H1 (cell line): ENCODE results near the gene SUB1. TPM values are rescaled to one million over a fixed set of nuclear protein-coding genes. Genes with fewer than 3 reads are reported as not detected.

Experiments
- CTCF ChIA-PET: fragments of 300-600 bp; sonication (Branson Sonifier 250); formaldehyde crosslinking; loops from one replicate; lab custom pipeline; 2021; ENCODE audit not compliant: partially characterized antibody; lab: Charles Lee
- POLR2A ChIA-PET: fragments of 300-600 bp; sonication (Branson Sonifier 250); formaldehyde crosslinking; loops from one replicate; lab custom pipeline; 2021; ENCODE audit warnings: inconsistent platforms; ENCODE audit not compliant: partially characterized antibody; lab: Charles Lee
- DNase-seq, 2 experiments: peaks; one replicate each; pipeline versions ENCODE4 v3.0.0 to v3.0.0-alpha.2; 2010 to 2022; ENCODE audit warnings: low spot score in 2 of 2, low read depth in 1 of 2, mixed read lengths in 1 of 2
- FAIRE-seq: peaks from 2 replicates; lab custom pipeline; 2011; peaks lifted over from hg19 to GRCh38; lab: Jason Lieb, UNC
- H2AFZ ChIP-seq: 2 replicates; pipeline ENCODE4 v1.8.1; 2012; ENCODE audit warnings: low read length, inconsistent platforms
- H2AK5ac ChIP-seq: 2 replicates; pipeline ENCODE4 v1.6.1; 2013; ENCODE audit warnings: low read depth, low read length
- H2BK120ac ChIP-seq: replicated peaks from 2 replicates; pipeline ENCODE3; 2013; ENCODE audit warnings: low read depth, low read length, inconsistent platforms
- H2BK12ac ChIP-seq: 2 replicates; pipeline ENCODE4 v1.6.1; 2013; ENCODE audit warnings: low read depth, low read length
- H2BK15ac ChIP-seq: 2 replicates; pipeline ENCODE4 v1.6.1; 2013; ENCODE audit warnings: low read length
- H2BK20ac ChIP-seq: 2 replicates; pipeline ENCODE4 v1.6.1; 2013; ENCODE audit warnings: low read length
- H2BK5ac ChIP-seq: 2 replicates; pipeline ENCODE4 v1.6.1; 2013; ENCODE audit warnings: low read depth, low read length
- H3K14ac ChIP-seq: 2 replicates; pipeline ENCODE4 v1.6.1; 2013; ENCODE audit warnings: inconsistent platforms; ENCODE audit not compliant: insufficient read length
- H3K18ac ChIP-seq: 2 replicates; pipeline ENCODE4 v1.6.1; 2013; ENCODE audit warnings: low read length; ENCODE audit errors: extremely low read depth
- H3K23ac ChIP-seq: 2 replicates; pipeline ENCODE4 v1.6.1; 2013; ENCODE audit warnings: inconsistent platforms; ENCODE audit not compliant: insufficient read length
- H3K23me2 ChIP-seq: 2 replicates; pipeline ENCODE4 v1.6.1; 2013; ENCODE audit warnings: low read depth, low read length
- H3K27ac ChIP-seq: 2 replicates; pipeline ENCODE4 v1.6.1; 2011; ENCODE audit warnings: low read depth, low read length, inconsistent platforms
- H3K27me3 ChIP-seq, 4 experiments: replicated peaks in 1 of 4; 1 replicate in 1 of 4; 2 replicates in 3 of 4; pipeline versions ENCODE4 v1.6.1 to v1.8.1; 2011 to 2013; ENCODE audit warnings: low read length in 3 of 4, mild to moderate bottlenecking in 3 of 4, inconsistent platforms in 2 of 4, mixed read lengths in 2 of 4, moderate library complexity in 1 of 4; ENCODE audit not compliant: control insufficient read depth in 3 of 4, insufficient read depth in 3 of 4; ENCODE audit errors: extremely low read depth in 1 of 4
- H3K36me3 ChIP-seq, 4 experiments: 2 replicates each; pipeline versions ENCODE4 v1.6.1 to v1.8.1; 2011 to 2013; ENCODE audit warnings: mild to moderate bottlenecking in 4 of 4, low read length in 3 of 4, moderate library complexity in 2 of 4, control low read depth in 1 of 4, inconsistent platforms in 1 of 4; ENCODE audit not compliant: insufficient read depth in 4 of 4, control insufficient read depth in 2 of 4
- H3K4ac ChIP-seq: replicated peaks from 2 replicates; pipeline ENCODE3; 2013; ENCODE audit warnings: low read length, low read depth, mixed read lengths, inconsistent platforms; ENCODE audit not compliant: insufficient read length
- H3K4me1 ChIP-seq, 4 experiments: replicated peaks in 1 of 4; 1 replicate in 1 of 4; 2 replicates in 3 of 4; pipeline versions ENCODE4 v1.6.1 to v1.8.1; 2011 to 2013; ENCODE audit warnings: low read length in 3 of 4, inconsistent platforms in 2 of 4, mixed read lengths in 1 of 4; ENCODE audit not compliant: insufficient read depth in 4 of 4, control insufficient read depth in 3 of 4
- H3K4me2 ChIP-seq, 2 experiments: 2 replicates each; pipeline versions ENCODE4 v1.6.1 to v1.8.1; 2011 to 2013; ENCODE audit warnings: low read depth in 2 of 2, low read length in 2 of 2, control low read depth in 1 of 2, inconsistent platforms in 1 of 2, mild to moderate bottlenecking in 1 of 2; ENCODE audit not compliant: insufficient read depth in 1 of 2
- H3K4me3 ChIP-seq, 4 experiments: fragments of 200-600, 300-600 bp in 1 of 4; sonication (generic), shearing (Covaris generic), sonication (Bioruptor Twin) in 1 of 4; 2 replicates each; pipeline versions ENCODE4 v1.5.1 to v1.8.1; 2011 to 2016; ENCODE audit warnings: low read length in 4 of 4, low read depth in 3 of 4, control low read depth in 2 of 4, inconsistent platforms in 2 of 4, mild to moderate bottlenecking in 2 of 4, mixed read lengths in 1 of 4, moderate library complexity in 1 of 4; ENCODE audit not compliant: insufficient read depth in 2 of 4; ENCODE audit errors: extremely low read depth in 1 of 4
- H3K56ac ChIP-seq: replicated peaks from 2 replicates; pipeline ENCODE3; 2013; ENCODE audit warnings: low read depth, mild to moderate bottlenecking, mixed read lengths, low read length, inconsistent platforms; ENCODE audit not compliant: insufficient read length
- H3K79me1 ChIP-seq: 2 replicates; pipeline ENCODE4 v1.6.1; 2013; ENCODE audit warnings: low read depth, low read length, control low read depth
- H3K79me2 ChIP-seq, 2 experiments: 2 replicates each; pipeline versions ENCODE4 v1.6.1 to v1.8.1; 2012 to 2013; ENCODE audit warnings: low read length in 2 of 2, mild to moderate bottlenecking in 2 of 2, inconsistent platforms in 1 of 2; ENCODE audit not compliant: insufficient read depth in 2 of 2, control insufficient read depth in 1 of 2
- H3K9ac ChIP-seq, 4 experiments: replicated peaks in 1 of 4; 1 replicate in 1 of 4; 2 replicates in 3 of 4; pipeline versions ENCODE4 v1.6.1 to v1.8.1; 2011 to 2013; ENCODE audit warnings: low read depth in 3 of 4, low read length in 3 of 4, control low read depth in 2 of 4, mild to moderate bottlenecking in 2 of 4, moderate library complexity in 2 of 4, inconsistent platforms in 1 of 4; ENCODE audit errors: extremely low read depth in 1 of 4
- H3K9me3 ChIP-seq, 2 experiments: 2 replicates each; pipeline versions ENCODE4 v1.6.1 to v1.8.1; 2012 to 2013; ENCODE audit warnings: mild to moderate bottlenecking in 2 of 2, moderate library complexity in 2 of 2, control low read depth in 1 of 2, inconsistent platforms in 1 of 2, low read depth in 1 of 2, low read length in 1 of 2, mixed read lengths in 1 of 2; ENCODE audit not compliant: insufficient read depth in 2 of 2
- H4K20me1 ChIP-seq, 2 experiments: replicated peaks in 1 of 2; 2 replicates each; pipeline versions ENCODE3 to v1.8.1; 2011 to 2013; ENCODE audit warnings: inconsistent platforms in 2 of 2, low read length in 2 of 2, mild to moderate bottlenecking in 1 of 2; ENCODE audit not compliant: insufficient read depth in 2 of 2, control insufficient read depth in 1 of 2
- H4K5ac ChIP-seq: 2 replicates; pipeline ENCODE4 v1.6.1; 2013; ENCODE audit warnings: low read length, low read depth, mixed read lengths, inconsistent platforms; ENCODE audit not compliant: insufficient read length
- H4K8ac ChIP-seq: 2 replicates; pipeline ENCODE4 v1.8.0; 2013; ENCODE audit warnings: mild to moderate bottlenecking, moderate library complexity, low read length, inconsistent platforms; ENCODE audit not compliant: insufficient read depth; ENCODE audit errors: extremely low read depth
- H4K91ac ChIP-seq: replicated peaks from 2 replicates; pipeline ENCODE3; 2013; ENCODE audit warnings: low read length, mixed read lengths, inconsistent platforms; ENCODE audit not compliant: insufficient read length
- EGR1 ChIP-seq: IDR thresholded peaks from 2 replicates; pipeline ENCODE4 v1.6.1; 2011; ENCODE audit warnings: low read depth, low read length, borderline replicate concordance
- KDM5A ChIP-seq: fragments of 200-600 bp; IDR thresholded peaks from 2 replicates; pipeline ENCODE4 v1.7.1; 2012; ENCODE audit warnings: mild to moderate bottlenecking, low read length, inconsistent platforms, mixed read lengths
- POLR2A ChIP-seq, 2 experiments: IDR thresholded peaks; 1 replicate in 1 of 2; 2 replicates in 1 of 2; pipeline ENCODE4 v1.6.1; 2011; ENCODE audit warnings: low read depth in 2 of 2, low read length in 2 of 2, mild to moderate bottlenecking in 2 of 2; ENCODE audit errors: control extremely low read depth in 1 of 2
- RBBP5 ChIP-seq: IDR thresholded peaks from 2 replicates; pipeline ENCODE4 v1.7.1; 2012; ENCODE audit warnings: low read depth, mild to moderate bottlenecking, inconsistent platforms, low read length, moderate library complexity, borderline replicate concordance
- SIRT6 ChIP-seq: IDR thresholded peaks from one replicate; pipeline ENCODE4 v1.7.1; 2012; ENCODE audit warnings: low read length, inconsistent platforms
- TEAD4 ChIP-seq: IDR thresholded peaks from 2 replicates; pipeline ENCODE4 v1.6.1; 2012; ENCODE audit warnings: low read depth, low read length, inconsistent platforms, mixed read lengths
- YY1 ChIP-seq: IDR thresholded peaks from 2 replicates; pipeline ENCODE4 v1.6.1; 2011; ENCODE audit warnings: low read depth, mild to moderate bottlenecking, low read length
- WGBS, 2 experiments: shearing (Covaris generic) in 1 of 2; methylation state at CpG; one replicate each; pipeline versions ENCODE4 v1.1.6 to v1.1.7; 2013 to 2015; ENCODE audit warnings: low lambda C conversion rate in 2 of 2, mixed read lengths in 2 of 2, inconsistent platforms in 1 of 2, low coverage in 1 of 2, missing lambda C conversion rate in 1 of 2; ENCODE audit not compliant: insufficient replicate concordance in 2 of 2, insufficient coverage in 1 of 2, insufficient read length in 1 of 2; ENCODE audit errors: extremely low coverage in 1 of 2, missing lambda C conversion rate in 1 of 2; 5-methylcytosine and 5-hydroxymethylcytosine counted together
- polyA plus RNA-seq, 7 experiments: library from polyadenylated mRNA; depleted of rRNA in 3 of 7; stranded (reverse) in 5 of 7; unstranded in 2 of 7; fragments of >200 nt in 5 of 7; fragments of 200-250 nt in 2 of 7; gene quantifications; 1 replicate in 5 of 7; 2 replicates in 1 of 7; 4 replicates in 1 of 7; pipeline versions ENCODE4 v1.2.1 to v1.2.3, GENCODE V29; 2011 to 2013; ENCODE audit warnings: missing spikeins in 2 of 7, mixed read lengths in 2 of 7
- total RNA-seq: library from RNA; stranded (reverse); fragmentation: NEBNext Ultra II Directional; extraction: Animal tissue kit (Norgen Biotek cat#: 25700); gene quantifications from 2 replicates; pipeline ENCODE4 v1.2.1, GENCODE V29; 2021
- TF ChIP-seq, protein P1 (sequence below): IDR thresholded peaks from 2 replicates; pipeline ENCODE4 v1.6.1; 2011; ENCODE audit warnings: low read length, improper control_type of control experiment
- TF ChIP-seq, protein P2 (sequence below), 3 experiments: IDR thresholded peaks; 1 replicate in 2 of 3; 2 replicates in 1 of 3; pipeline versions ENCODE4 v1.5.1 to v1.6.1; 2011; ENCODE audit warnings: low read length in 3 of 3, mild to moderate bottlenecking in 3 of 3, inconsistent platforms in 2 of 3, low read depth in 1 of 3, moderate library complexity in 1 of 3; ENCODE audit not compliant: insufficient read depth in 1 of 3; ENCODE audit errors: control extremely low read depth in 1 of 3
- TF ChIP-seq, protein P3 (sequence below): IDR thresholded peaks from 2 replicates; pipeline ENCODE4 v1.6.1; 2012; ENCODE audit warnings: inconsistent platforms

SUB1 gene
- total and polyA plus RNA-seq, 2 of the 8 experiments (the other 6 are each of a cell fraction or from before 2014, with no cell fraction given): 83.9 to 325 TPM

DNA sequence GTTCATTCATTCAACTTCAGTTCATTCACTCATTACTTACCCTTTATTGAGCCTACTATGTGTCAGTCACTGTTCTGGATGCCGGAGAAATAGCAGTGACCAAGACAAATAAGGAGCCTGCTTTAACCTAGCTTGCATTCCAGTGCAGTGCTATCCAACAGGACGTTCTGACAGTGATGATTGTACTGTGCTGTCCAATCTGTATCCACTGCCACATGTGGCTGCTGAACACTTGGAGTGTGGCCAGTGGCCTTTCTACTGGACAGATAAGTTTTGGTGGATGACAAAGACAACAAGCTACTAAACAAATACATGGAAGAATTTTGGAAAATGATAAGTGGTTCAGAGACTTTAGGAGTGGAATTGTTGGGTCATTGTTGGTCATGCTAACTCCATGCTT lies 33.6 kb downstream of the SUB1 start:
- Histone ChIP-seq H3K4ac (no peak overlapping the region), H3K4me3 (no peak overlapping the region), H3K56ac (no peak overlapping the region), H3K9me3 (0 out of 4 replicates have a peak, but pooled peaks cover 0 to 2% of the 10 kb centered on the region in 2 experiments), H3K79me1 (no peaks in the 10 kb centered on the region), H2BK5ac (no peak overlapping the region), H3K23ac (no peak overlapping the region), H4K5ac (no peak overlapping the region), H3K18ac (no peak overlapping the region), H3K36me3 (no peaks in the 10 kb centered on the region), H3K23me2 (no peaks in the 10 kb centered on the region), H2AFZ (no peak overlapping the region), H4K8ac (no peak overlapping the region), H3K27me3 (no peaks in the 10 kb centered on the region), H2BK120ac (no peak overlapping the region), H4K20me1 (no peaks in the 10 kb centered on the region), H3K14ac (no peak overlapping the region), H2BK20ac (no peak overlapping the region), H3K9ac (no peak overlapping the region), H3K27ac (no peak overlapping the region), H3K4me2 (no peak overlapping the region), H2BK15ac (no peak overlapping the region), H2AK5ac (no peak overlapping the region), H4K91ac (no peak overlapping the region), H2BK12ac (no peak overlapping the region), H3K79me2 (no peaks in the 10 kb centered on the region), H3K4me1 (no peaks in the 10 kb centered on the region)
- 90% methylated on average over 2 of the region's 2 CpGs; no CpG with 5 or more reads in 1 of the 2 experiments for WGBS, 2 experiments
- ChIA-PET POLR2A (no interaction called here), CTCF (interaction anchor here (0.8 to 3.1 kb wide), 5 partner anchors 10 to 755 kb away, joined by 3 to 13 read pairs (median 3); no protein-coding TSS in a partner anchor)
- no peak for FAIRE-seq
- no peak for DNase-seq
- TF ChIP-seq, protein P1, sequence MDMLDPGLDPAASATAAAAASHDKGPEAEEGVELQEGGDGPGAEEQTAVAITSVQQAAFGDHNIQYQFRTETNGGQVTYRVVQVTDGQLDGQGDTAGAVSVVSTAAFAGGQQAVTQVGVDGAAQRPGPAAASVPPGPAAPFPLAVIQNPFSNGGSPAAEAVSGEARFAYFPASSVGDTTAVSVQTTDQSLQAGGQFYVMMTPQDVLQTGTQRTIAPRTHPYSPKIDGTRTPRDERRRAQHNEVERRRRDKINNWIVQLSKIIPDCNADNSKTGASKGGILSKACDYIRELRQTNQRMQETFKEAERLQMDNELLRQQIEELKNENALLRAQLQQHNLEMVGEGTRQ: no peak
- TF ChIP-seq EGR1 (no peak), KDM5A (no peak), YY1 (no peak), SIRT6 (no peak), RBBP5 (no peak), TEAD4 (no peak), POLR2A (IDR thresholded peaks at IDR 0.05; ENCODE audit: control extremely low read depth in 1 of 2, low read depth in 2 of 2, low read length in 2 of 2) (no peak)
- TF ChIP-seq, protein P2, sequence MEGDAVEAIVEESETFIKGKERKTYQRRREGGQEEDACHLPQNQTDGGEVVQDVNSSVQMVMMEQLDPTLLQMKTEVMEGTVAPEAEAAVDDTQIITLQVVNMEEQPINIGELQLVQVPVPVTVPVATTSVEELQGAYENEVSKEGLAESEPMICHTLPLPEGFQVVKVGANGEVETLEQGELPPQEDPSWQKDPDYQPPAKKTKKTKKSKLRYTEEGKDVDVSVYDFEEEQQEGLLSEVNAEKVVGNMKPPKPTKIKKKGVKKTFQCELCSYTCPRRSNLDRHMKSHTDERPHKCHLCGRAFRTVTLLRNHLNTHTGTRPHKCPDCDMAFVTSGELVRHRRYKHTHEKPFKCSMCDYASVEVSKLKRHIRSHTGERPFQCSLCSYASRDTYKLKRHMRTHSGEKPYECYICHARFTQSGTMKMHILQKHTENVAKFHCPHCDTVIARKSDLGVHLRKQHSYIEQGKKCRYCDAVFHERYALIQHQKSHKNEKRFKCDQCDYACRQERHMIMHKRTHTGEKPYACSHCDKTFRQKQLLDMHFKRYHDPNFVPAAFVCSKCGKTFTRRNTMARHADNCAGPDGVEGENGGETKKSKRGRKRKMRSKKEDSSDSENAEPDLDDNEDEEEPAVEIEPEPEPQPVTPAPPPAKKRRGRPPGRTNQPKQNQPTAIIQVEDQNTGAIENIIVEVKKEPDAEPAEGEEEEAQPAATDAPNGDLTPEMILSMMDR (IDR thresholded peaks at IDR 0.05; ENCODE audit: control extremely low read depth in 1 of 3, insufficient read depth in 1 of 3, low read depth in 1 of 3, low read length in 3 of 3): no peak
- TF ChIP-seq, protein P3, sequence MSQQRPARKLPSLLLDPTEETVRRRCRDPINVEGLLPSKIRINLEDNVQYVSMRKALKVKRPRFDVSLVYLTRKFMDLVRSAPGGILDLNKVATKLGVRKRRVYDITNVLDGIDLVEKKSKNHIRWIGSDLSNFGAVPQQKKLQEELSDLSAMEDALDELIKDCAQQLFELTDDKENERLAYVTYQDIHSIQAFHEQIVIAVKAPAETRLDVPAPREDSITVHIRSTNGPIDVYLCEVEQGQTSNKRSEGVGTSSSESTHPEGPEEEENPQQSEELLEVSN: no peak
